Thyroid gland (tissue), 4 donors: Measurements from ENCODE around the gene FAN1.

Experiments used
- POLR2A ChIP-seq, 2 donors: fragments of 450-650 bp; IDR thresholded peaks; one replicate each; pipeline ENCODE4 v1.6.1; 2017; ENCODE audit warnings: antibody characterized with exemption in 2 of 2, mild to moderate bottlenecking in 2 of 2, moderate library complexity in 1 of 2
- TF ChIP-seq, protein P1 (sequence below), 6 experiments: fragments of 200-600 bp in 3 of 6; fragments of 450-650 bp in 3 of 6; sonication (generic) in 3 of 6; IDR thresholded peaks; one replicate each; pipeline ENCODE4 v1.5.1; 2016 to 2019; ENCODE audit warnings: antibody characterized with exemption in 6 of 6, mild to moderate bottlenecking in 2 of 6, inconsistent platforms in 1 of 6, moderate library complexity in 1 of 6

DNA sequence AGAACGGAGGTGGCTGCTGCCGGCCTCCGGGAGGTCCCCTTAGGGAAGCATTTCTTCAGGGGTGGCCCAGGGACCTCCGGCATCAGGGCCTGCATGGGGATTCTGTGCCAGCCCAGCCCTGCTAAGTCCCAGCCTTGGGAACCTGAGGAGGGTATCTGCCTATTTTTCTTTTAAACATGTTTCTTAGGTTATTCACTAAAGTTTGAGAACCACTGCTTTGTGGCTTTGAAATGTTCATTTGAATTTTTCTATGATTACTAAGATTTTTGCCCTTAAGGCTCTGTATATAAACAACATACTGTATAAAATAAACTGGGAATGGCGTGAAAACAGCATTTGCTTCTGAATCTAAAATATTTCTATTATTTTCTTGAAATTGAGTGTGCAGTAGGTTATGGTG lies 24.4 kb downstream of the FAN1 start:
- TF ChIP-seq, protein P1, sequence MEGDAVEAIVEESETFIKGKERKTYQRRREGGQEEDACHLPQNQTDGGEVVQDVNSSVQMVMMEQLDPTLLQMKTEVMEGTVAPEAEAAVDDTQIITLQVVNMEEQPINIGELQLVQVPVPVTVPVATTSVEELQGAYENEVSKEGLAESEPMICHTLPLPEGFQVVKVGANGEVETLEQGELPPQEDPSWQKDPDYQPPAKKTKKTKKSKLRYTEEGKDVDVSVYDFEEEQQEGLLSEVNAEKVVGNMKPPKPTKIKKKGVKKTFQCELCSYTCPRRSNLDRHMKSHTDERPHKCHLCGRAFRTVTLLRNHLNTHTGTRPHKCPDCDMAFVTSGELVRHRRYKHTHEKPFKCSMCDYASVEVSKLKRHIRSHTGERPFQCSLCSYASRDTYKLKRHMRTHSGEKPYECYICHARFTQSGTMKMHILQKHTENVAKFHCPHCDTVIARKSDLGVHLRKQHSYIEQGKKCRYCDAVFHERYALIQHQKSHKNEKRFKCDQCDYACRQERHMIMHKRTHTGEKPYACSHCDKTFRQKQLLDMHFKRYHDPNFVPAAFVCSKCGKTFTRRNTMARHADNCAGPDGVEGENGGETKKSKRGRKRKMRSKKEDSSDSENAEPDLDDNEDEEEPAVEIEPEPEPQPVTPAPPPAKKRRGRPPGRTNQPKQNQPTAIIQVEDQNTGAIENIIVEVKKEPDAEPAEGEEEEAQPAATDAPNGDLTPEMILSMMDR (IDR thresholded peaks at IDR 0.05) = no peak
- no peak for TF ChIP-seq POLR2A (IDR thresholded peaks at IDR 0.05)
